HepG2 (cell line): ENCODE results near the gene TRIM59.

ENCODE experiments used
- BHLHE40 ChIP-seq: IDR thresholded peaks from 2 replicates; pipeline ENCODE4 v1.6.1; 2011; ENCODE audit warnings: low read length, improper control_type of control experiment
- CTCF ChIP-seq: sonication (generic); formaldehyde crosslinking; IDR thresholded peaks from 2 replicates; pipeline ENCODE4 v1.5.0; 2020; ENCODE audit warnings: mild to moderate bottlenecking, missing genetic modification reagents, moderate library complexity
- JUND ChIP-seq: sonication (generic); formaldehyde crosslinking; IDR thresholded peaks from 2 replicates; pipeline ENCODE4 v1.8.0; 2022; ENCODE audit warnings: mild to moderate bottlenecking, missing genetic modification reagents
- MAZ ChIP-seq, 2 experiments: sonication (generic) in 1 of 2; formaldehyde crosslinking in 1 of 2; IDR thresholded peaks; 2 replicates each; pipeline versions ENCODE4 v1.5.0 to v1.6.1; 2012 to 2020; ENCODE audit warnings: low read depth in 2 of 2, mild to moderate bottlenecking in 2 of 2, borderline replicate concordance in 1 of 2, improper control_type of control experiment in 1 of 2, low read length in 1 of 2, missing genetic modification reagents in 1 of 2, moderate library complexity in 1 of 2
- POLR2AphosphoS5 ChIP-seq: IDR thresholded peaks from 2 replicates; pipeline ENCODE4 v1.6.1; 2012; ENCODE audit warnings: low read depth, low read length
- TP53 ChIP-seq: sonication (generic); formaldehyde crosslinking; conservative IDR thresholded peaks from 2 replicates; pipeline ENCODE4 v1.4.0; 2020; ENCODE audit warnings: missing genetic modification reagents
- YY1 ChIP-seq: IDR thresholded peaks from 2 replicates; pipeline ENCODE4 v1.6.1; 2011; ENCODE audit warnings: low read length, low read depth, moderate library complexity, mild to moderate bottlenecking; ENCODE audit not compliant: insufficient read depth, insufficient replicate concordance
- ZBED4 ChIP-seq: sonication (generic); formaldehyde crosslinking; IDR thresholded peaks from 2 replicates; pipeline ENCODE4 v1.4.0; 2020; ENCODE audit warnings: missing genetic modification reagents, borderline replicate concordance
- ZNF292 ChIP-seq: sonication (generic); formaldehyde crosslinking; IDR thresholded peaks from 2 replicates; pipeline ENCODE4 v1.8.1; 2022; ENCODE audit warnings: mild to moderate bottlenecking, low read depth, missing genetic modification reagents, borderline replicate concordance
- ZNF3 ChIP-seq: IDR thresholded peaks from 2 replicates; pipeline ENCODE4 v1.7.0; 2017; ENCODE audit warnings: inconsistent platforms
- ZNF512B ChIP-seq: sonication (generic); formaldehyde crosslinking; IDR thresholded peaks from 2 replicates; pipeline ENCODE4 v1.5.1; 2020; ENCODE audit warnings: missing genetic modification reagents, mild to moderate bottlenecking, borderline replicate concordance

GRCh38 chr3:160399125-160400029 lies 50.2 kb downstream of the TRIM59 start, which contains the start of the genes IFT80 and SMC4:
- TF ChIP-seq JUND (CRISPR knock-in tag) = no peak
- TF ChIP-seq ZNF292 (CRISPR knock-in tag) = no peak
- no peak for TF ChIP-seq BHLHE40
- no peak for TF ChIP-seq MAZ (IDR thresholded peaks at IDR 0.05; ENCODE audit: borderline replicate concordance, low read depth, low read length)
- no peak for TF ChIP-seq MAZ (CRISPR knock-in tag; IDR thresholded peaks at IDR 0.05; ENCODE audit: low read depth)
- no peak for TF ChIP-seq TP53
- TF ChIP-seq ZNF3 (CRISPR knock-in tag) = no peak
- no peak for TF ChIP-seq CTCF (CRISPR knock-in tag)
- TF ChIP-seq ZBED4 (CRISPR knock-in tag) = peak; percentile 9; the same call in 1 of the 2 replicates
- TF ChIP-seq POLR2AphosphoS5 = peak; percentile 81
- TF ChIP-seq YY1 = peak; percentile 90
- no peak for TF ChIP-seq ZNF512B
